B cell (primary cell): ENCODE data around the gene CAMK2N1.

Experiments
- CTCF ChIP-seq: fragments of 200-600 bp; IDR thresholded peaks from one replicate; pipeline ENCODE4 v1.8.0; 2022; ENCODE audit warnings: antibody characterized with exemption, mild to moderate bottlenecking
- EZH2 ChIP-seq: IDR thresholded peaks from 2 replicates; pipeline ENCODE4 v1.6.1; 2012; ENCODE audit warnings: borderline replicate concordance, low read depth, mild to moderate bottlenecking, moderate library complexity, low read length; ENCODE audit not compliant: insufficient read depth, poor library complexity, severe bottlenecking

GRCh38 chr1:20499105-20499504 is 13.1 kb upstream of the CAMK2N1 start:
- TF ChIP-seq CTCF: no peak
- TF ChIP-seq EZH2: no peak
